Caco-2 (cell line): Measurements from ENCODE around the gene GRN. TPM values are rescaled to one million over a fixed set of nuclear protein-coding genes. Genes with fewer than 3 reads are reported as not detected.
A peak's percentile ranks its signal among the peaks of the same experiment; 100 is the strongest.

ENCODE experiments used
- BruUV-seq: library from RNA; stranded (reverse); fragments of 400-500 nt; replicated peaks from 2 replicates; lab custom pipeline; 2021; lab: Mats Ljungman, UMichigan
- CTCF ChIA-PET: fragments of 300-600 bp; sonication (Branson Sonifier 250); formaldehyde crosslinking; loops from one replicate; lab custom pipeline; 2022; ENCODE audit warnings: antibody characterized with exemption; lab: Charles Lee
- POLR2A ChIA-PET: fragments of 300-600 bp; sonication (Branson Sonifier 250); formaldehyde crosslinking; loops from one replicate; lab custom pipeline; 2022; ENCODE audit warnings: antibody characterized with exemption; lab: Charles Lee
- DNase-seq, 2 experiments: peaks; one replicate each; pipeline versions ENCODE4 v3.0.0 to v3.0.0-alpha.2; 2020 to 2022
- H3K27me3 ChIP-seq: replicated peaks from 2 replicates; pipeline ENCODE4 v1.6.0; 2011; ENCODE audit warnings: low read length; ENCODE audit not compliant: control insufficient read depth, insufficient read depth
- H3K36me3 ChIP-seq: 2 replicates; pipeline ENCODE4 v1.5.1; 2011; ENCODE audit warnings: low read length; ENCODE audit not compliant: control insufficient read depth, insufficient read depth
- H3K4me1 ChIP-seq: fragments of 250-450 bp; sonication (Bioruptor Pico); 2 replicates; pipeline ENCODE4 v1.5.1; 2020; ENCODE audit warnings: mild to moderate bottlenecking
- H3K4me3 ChIP-seq: 2 replicates; pipeline ENCODE4 v1.5.1; 2011; ENCODE audit warnings: low read depth, mild to moderate bottlenecking, control low read depth, low read length
- H3K9me3 ChIP-seq: fragments of 250-450 bp; sonication (Bioruptor Pico); 2 replicates; pipeline ENCODE4 v1.5.1; 2020; ENCODE audit warnings: mild to moderate bottlenecking, moderate library complexity
- H3K27ac Mint-ChIP-seq: one replicate; pipeline ENCODE4 v1.8.0; 2022; ENCODE audit warnings: mixed read lengths; ENCODE audit not compliant: unreplicated experiment
- H3K27me3 Mint-ChIP-seq: one replicate; pipeline ENCODE4 v1.8.0; 2022; ENCODE audit warnings: mixed read lengths; ENCODE audit not compliant: insufficient read depth, unreplicated experiment
- H3K36me3 Mint-ChIP-seq: one replicate; pipeline ENCODE4 v1.8.0; 2022; ENCODE audit warnings: mild to moderate bottlenecking, mixed read lengths; ENCODE audit not compliant: insufficient read depth, unreplicated experiment
- H3K4me1 Mint-ChIP-seq: one replicate; pipeline ENCODE4 v1.8.0; 2022; ENCODE audit warnings: low read depth, mixed read lengths; ENCODE audit not compliant: unreplicated experiment
- H3K4me3 Mint-ChIP-seq: one replicate; pipeline ENCODE4 v1.8.0; 2022; ENCODE audit warnings: mild to moderate bottlenecking, moderate library complexity, mixed read lengths; ENCODE audit not compliant: unreplicated experiment
- H3K9me3 Mint-ChIP-seq: one replicate; pipeline ENCODE4 v1.8.0; 2022; ENCODE audit warnings: mixed read lengths; ENCODE audit not compliant: unreplicated experiment
- CTCF ChIP-seq, 2 experiments: fragments of 200-600 bp in 1 of 2; IDR thresholded peaks; 1 replicate in 1 of 2; 2 replicates in 1 of 2; pipeline versions ENCODE4 v1.5.1 to v1.8.0; 2011 to 2022; ENCODE audit warnings: antibody characterized with exemption in 1 of 2, control low read depth in 1 of 2, inconsistent platforms in 1 of 2, low read depth in 1 of 2, low read length in 1 of 2, mild to moderate bottlenecking in 1 of 2, moderate library complexity in 1 of 2; ENCODE audit not compliant: insufficient read depth in 1 of 2, severe bottlenecking in 1 of 2, unreplicated experiment in 1 of 2
- intact Hi-C: fragments of 100-400 bp; cut with micrococcal nuclease; formaldehyde crosslinking; loops from one replicate; pipeline ENCODE4 v1.10.0; 2022; ENCODE audit not compliant: unreplicated experiment
- total RNA-seq: library from RNA; stranded (reverse); gene quantifications from 2 replicates; pipeline ENCODE4 v1.2.3, GENCODE V29; 2022

GRN gene
- total RNA-seq, 1 experiment from 2014 or later, result 167 TPM

- Mint-ChIP-seq H3K9me3 (no peaks in the 10 kb centered on the region), H3K4me3 (no peak overlapping the region), H3K27ac (no peak overlapping the region), H3K36me3 (peaks cover 32% of the 10 kb centered on the region), H3K4me1 (peaks cover 18% of the 10 kb centered on the region), H3K27me3 (peaks cover 14% of the 10 kb centered on the region)
- H3K36me3 ChIP-seq, result peaks cover 3% of the 10 kb centered on the region; the same call in 1 of the 2 replicates
- no peaks in the 10 kb centered on the region; the same call in 1 of the 2 replicates for H3K27me3 ChIP-seq
- CTCF ChIA-PET, result no interaction called here
- BruUV-seq, result no TSS peak
- H3K4me3 ChIP-seq, result no peak overlapping the region
- peaks cover 9% of the 10 kb centered on the region for H3K4me1 ChIP-seq
- intact Hi-C loops, result no loop called here
- DNase-seq, result no peak
- no peak for TF ChIP-seq CTCF (IDR thresholded peaks at IDR 0.05; ENCODE audit: insufficient read depth in 1 of 2, low read depth in 1 of 2, low read length in 1 of 2, severe bottlenecking in 1 of 2, unreplicated experiment in 1 of 2)
- POLR2A ChIA-PET, result interaction anchor here (0.6 kb wide), 1 partner anchor 159 kb away, joined by 3 read pairs; no protein-coding TSS in a partner anchor
- H3K9me3 ChIP-seq, result no peaks in the 10 kb centered on the region
Measured at GRCh38 chr17:44320066-44320465, 25.0 kb upstream of the GRN start.

GRCh38 chr17:44321246-44322120 lies 23.6 kb upstream of the GRN start:
- no peaks in the 10 kb centered on the region for H3K9me3 ChIP-seq
- peaks cover 25% of the 10 kb centered on the region for H3K36me3 Mint-ChIP-seq
- H3K9me3 Mint-ChIP-seq, result no peaks in the 10 kb centered on the region
- no peak overlapping the region for H3K4me3 ChIP-seq
- no peak for DNase-seq
- H3K4me3 Mint-ChIP-seq, result no peak overlapping the region
- ChIA-PET POLR2A (no interaction called here), CTCF (interaction anchor here (0.7 kb wide), 1 partner anchor 122 kb away, joined by 4 read pairs; the partner anchor contains the start of gene ATXN7L3)
- peaks cover 4% of the 10 kb centered on the region for H3K27me3 Mint-ChIP-seq
- no peaks in the 10 kb centered on the region for H3K27me3 ChIP-seq
- H3K4me1 Mint-ChIP-seq, result peaks cover 6% of the 10 kb centered on the region
- intact Hi-C loops, result no loop called here
- peaks cover 3% of the 10 kb centered on the region; the same call in 1 of the 2 replicates for H3K36me3 ChIP-seq
- no TSS peak for BruUV-seq
- H3K27ac Mint-ChIP-seq, result no peak overlapping the region
- no peaks in the 10 kb centered on the region for H3K4me1 ChIP-seq
- TF ChIP-seq CTCF (IDR thresholded peaks at IDR 0.05; ENCODE audit: insufficient read depth in 1 of 2, low read depth in 1 of 2, low read length in 1 of 2, severe bottlenecking in 1 of 2, unreplicated experiment in 1 of 2), result no peak

- intact Hi-C loops, result no loop called here
- no peak for TF ChIP-seq CTCF (IDR thresholded peaks at IDR 0.05; ENCODE audit: insufficient read depth in 1 of 2, low read depth in 1 of 2, low read length in 1 of 2, severe bottlenecking in 1 of 2, unreplicated experiment in 1 of 2)
- Mint-ChIP-seq H3K27me3 (peaks cover 2% of the 10 kb centered on the region), H3K4me1 (peaks cover 3% of the 10 kb centered on the region), H3K9me3 (no peaks in the 10 kb centered on the region), H3K36me3 (peaks cover 26% of the 10 kb centered on the region), H3K27ac (no peak overlapping the region), H3K4me3 (peak overlapping the region; percentile 14)
- ChIA-PET POLR2A (no interaction called here), CTCF (no interaction called here)
- no TSS peak for BruUV-seq
- DNase-seq, result no peak
- peaks cover 6% of the 10 kb centered on the region for H3K4me1 ChIP-seq
- H3K9me3 ChIP-seq, result no peaks in the 10 kb centered on the region
- no peaks in the 10 kb centered on the region for H3K27me3 ChIP-seq
- peaks cover 3% of the 10 kb centered on the region; the same call in 1 of the 2 replicates for H3K36me3 ChIP-seq
- no peak overlapping the region for H3K4me3 ChIP-seq
Measured at GRCh38 chr17:44322236-44322895, 22.7 kb upstream of the GRN start.
